Peyer's patch (tissue), 4 donors: Measurements from ENCODE around the gene LY86. TPM values are rescaled to one million over a fixed set of nuclear protein-coding genes. Genes with fewer than 3 reads are reported as not detected.

Experiments
- DNase-seq, 3 donors: peaks; one replicate each; pipeline ENCODE4 v3.0.0-alpha.2; 2017 to 2019
- H3K27ac ChIP-seq, 4 donors: fragments of 200-600 bp; sonication (generic); one replicate each; pipeline ENCODE4 v1.5.1; 2016 to 2019
- H3K27me3 ChIP-seq, 2 donors: fragments of 200-600 bp; sonication (generic); one replicate each; pipeline ENCODE4 v1.5.1; 2019
- H3K36me3 ChIP-seq, 3 donors: fragments of 200-600 bp; sonication (generic); one replicate each; pipeline ENCODE4 v1.5.1; 2016 to 2019
- H3K4me1 ChIP-seq, 4 donors: fragments of 200-600 bp; sonication (generic); one replicate each; pipeline ENCODE4 v1.5.1; 2016 to 2019
- H3K4me3 ChIP-seq, 4 donors: fragments of 200-600 bp; sonication (generic); 1 replicate in 3 of 4; 2 replicates in 1 of 4; pipeline ENCODE4 v1.5.1; 2016 to 2019; ENCODE audit warnings: mild to moderate bottlenecking in 1 of 4
- H3K9me3 ChIP-seq, 4 donors: fragments of 200-600 bp; sonication (generic); one replicate each; pipeline ENCODE4 v1.5.1; 2016 to 2019; ENCODE audit warnings: mild to moderate bottlenecking in 1 of 4
- CTCF ChIP-seq, 6 experiments: fragments of 450-650 bp in 4 of 6; fragments of 200-600 bp in 2 of 6; sonication (generic) in 1 of 6; IDR thresholded peaks; one replicate each; pipeline ENCODE4 v1.5.1; 2017 to 2019; ENCODE audit warnings: antibody characterized with exemption in 6 of 6, mild to moderate bottlenecking in 3 of 6, moderate library complexity in 1 of 6
- POLR2A ChIP-seq, 2 donors: fragments of 450-650 bp; IDR thresholded peaks; one replicate each; pipeline ENCODE4 v1.5.1; 2017; ENCODE audit warnings: antibody characterized with exemption in 2 of 2, mild to moderate bottlenecking in 2 of 2, moderate library complexity in 2 of 2
- total RNA-seq, 4 donors: library from RNA; depleted of rRNA; stranded (reverse); fragments of >200 nt; gene quantifications; one replicate each; pipeline ENCODE4 v1.1.0, GENCODE V29; 2016

Gene LY86
- total RNA-seq, 4 donors from 2014 or later = 1.7 to 39.6 TPM; not detected in 2

GRCh38 chr6:6695625-6696276 lies 107.2 kb downstream of the LY86 start:
- TF ChIP-seq POLR2A (IDR thresholded peaks at IDR 0.05) = no peak
- TF ChIP-seq CTCF (IDR thresholded peaks at IDR 0.05) = no peak
- Histone ChIP-seq H3K27ac (peak overlapping the region in 3 of 4 donors; percentile 13 to 82 (median 54)), H3K27me3 (no peaks in the 10 kb centered on the region), H3K4me1 (peaks cover 0 to 49% (median 3%) of the 10 kb centered on the region in 4 donors), H3K4me3 (no peak overlapping the region), H3K9me3 (no peaks in the 10 kb centered on the region), H3K36me3 (no peaks in the 10 kb centered on the region)
- peak in 1 of 3 donors; percentile 40 for DNase-seq

GRCh38 chr6:6696867-6697531 lies 108.5 kb downstream of the LY86 start:
- TF ChIP-seq POLR2A (IDR thresholded peaks at IDR 0.05) (no peak), CTCF (IDR thresholded peaks at IDR 0.05) (peak in 5 of 6 experiments; percentile 5 to 74 (median 61))
- Histone ChIP-seq H3K4me3 (no peak overlapping the region), H3K36me3 (no peaks in the 10 kb centered on the region), H3K9me3 (no peaks in the 10 kb centered on the region), H3K4me1 (peaks cover 0 to 57% (median 5%) of the 10 kb centered on the region in 4 donors), H3K27me3 (no peaks in the 10 kb centered on the region), H3K27ac (peak overlapping the region in 2 of 4 donors; percentile 39 to 76)
- peak; percentile 30 to 84 (median 82) for DNase-seq

- Histone ChIP-seq H3K36me3 (no peaks in the 10 kb centered on the region), H3K27me3 (no peaks in the 10 kb centered on the region), H3K4me3 (no peak overlapping the region), H3K4me1 (peaks cover 0 to 57% (median 5%) of the 10 kb centered on the region in 4 donors), H3K9me3 (no peaks in the 10 kb centered on the region), H3K27ac (peak overlapping the region in 3 of 4 donors; percentile 33 to 76 (median 39))
- TF ChIP-seq CTCF (IDR thresholded peaks at IDR 0.05) (no peak), POLR2A (IDR thresholded peaks at IDR 0.05) (no peak)
- DNase-seq = no peak
These were observed 109.1 kb downstream of the LY86 start for GRCh38 chr6:6697620-6698019.

GRCh38 chr6:6699741-6700367 lies 111.3 kb downstream of the LY86 start:
- no peaks in the 10 kb centered on the region for H3K36me3 ChIP-seq
- no peaks in the 10 kb centered on the region for H3K27me3 ChIP-seq
- H3K9me3 ChIP-seq = no peaks in the 10 kb centered on the region
- DNase-seq = peak; percentile 31 to 90 (median 80)
- peak overlapping the region in 3 of 4 donors; percentile 48 to 84 (median 76) for H3K27ac ChIP-seq
- no peak overlapping the region for H3K4me3 ChIP-seq
- no peak for TF ChIP-seq POLR2A (IDR thresholded peaks at IDR 0.05)
- peak in 3 of 6 experiments; percentile 32 to 41 (median 39) for TF ChIP-seq CTCF (IDR thresholded peaks at IDR 0.05)
- H3K4me1 ChIP-seq = peaks cover 0 to 61% (median 5%) of the 10 kb centered on the region in 4 donors

- peak overlapping the region in 3 of 4 donors; percentile 48 to 84 (median 76) for H3K27ac ChIP-seq
- TF ChIP-seq POLR2A (IDR thresholded peaks at IDR 0.05) (no peak), CTCF (IDR thresholded peaks at IDR 0.05) (no peak)
- no peak for DNase-seq
These were observed 112.1 kb downstream of the LY86 start for GRCh38 chr6:6700407-6701270.

More at GRCh38 chr6:6700407-6701270, 112.1 kb downstream of the LY86 start:
- Histone ChIP-seq H3K4me3 (no peak overlapping the region), H3K27me3 (no peaks in the 10 kb centered on the region), H3K4me1 (peaks cover 0 to 54% (median 5%) of the 10 kb centered on the region in 4 donors), H3K9me3 (no peaks in the 10 kb centered on the region), H3K36me3 (no peaks in the 10 kb centered on the region)
